ENCODE measurements around the gene GATA2. TPM values are rescaled to one million over a fixed set of nuclear protein-coding genes. Genes with fewer than 3 reads are reported as not detected.

Gene GATA2
- total and polyA plus RNA-seq, 2 experiments from 2014 or later = 0.52 to 0.83 TPM

DNA sequence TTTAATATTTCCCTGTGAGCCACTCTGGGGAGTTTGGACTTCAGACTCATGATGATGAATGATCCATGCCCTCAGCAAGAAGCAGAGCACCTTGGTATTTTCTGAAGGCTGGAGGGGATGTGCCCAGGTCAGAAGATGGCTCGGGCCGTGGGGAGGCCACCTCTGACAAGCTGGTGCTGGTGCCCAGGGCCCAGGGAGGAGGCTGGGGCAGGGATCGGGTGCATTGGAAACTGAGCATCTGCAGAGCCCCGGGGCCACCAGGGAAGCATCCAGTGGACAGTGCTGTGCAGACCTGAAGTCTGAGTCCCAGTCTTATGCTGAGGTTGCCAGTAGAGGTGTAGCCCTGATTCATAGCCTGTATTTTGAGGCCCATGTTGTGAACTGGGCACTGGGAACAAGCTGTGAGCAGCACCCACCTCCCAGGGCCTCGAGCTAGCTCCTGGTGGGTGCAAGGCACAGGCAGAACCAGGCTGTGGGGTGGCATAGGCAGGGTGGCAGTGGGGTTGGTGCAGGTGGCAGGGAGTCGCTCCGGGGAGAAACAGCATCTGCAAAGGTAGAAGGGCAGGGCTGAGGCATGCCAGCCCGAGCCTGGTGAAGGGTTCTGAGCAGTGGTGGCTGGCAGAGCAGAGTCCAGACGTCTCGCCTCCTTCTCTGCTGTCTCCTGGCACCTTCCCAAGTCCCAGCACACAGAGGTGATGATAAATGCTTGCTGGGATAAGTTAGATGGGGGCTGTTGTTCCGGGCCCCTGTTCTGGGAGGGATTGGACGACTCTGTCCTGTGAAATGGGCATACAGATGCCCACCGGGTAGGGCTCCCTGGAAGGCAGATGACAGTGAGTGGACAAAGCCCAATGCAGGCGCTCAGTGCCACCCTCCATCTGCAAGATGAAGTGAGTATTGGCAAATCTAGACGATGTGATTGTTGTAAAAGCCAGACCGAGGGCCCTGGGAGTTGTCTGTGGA lies 36.9 kb downstream of the GATA2 start (continued):
- no peak for TF ChIP-seq ZNF114 (CRISPR knock-in tag; IDR thresholded peaks at IDR 0.05)

DNA sequence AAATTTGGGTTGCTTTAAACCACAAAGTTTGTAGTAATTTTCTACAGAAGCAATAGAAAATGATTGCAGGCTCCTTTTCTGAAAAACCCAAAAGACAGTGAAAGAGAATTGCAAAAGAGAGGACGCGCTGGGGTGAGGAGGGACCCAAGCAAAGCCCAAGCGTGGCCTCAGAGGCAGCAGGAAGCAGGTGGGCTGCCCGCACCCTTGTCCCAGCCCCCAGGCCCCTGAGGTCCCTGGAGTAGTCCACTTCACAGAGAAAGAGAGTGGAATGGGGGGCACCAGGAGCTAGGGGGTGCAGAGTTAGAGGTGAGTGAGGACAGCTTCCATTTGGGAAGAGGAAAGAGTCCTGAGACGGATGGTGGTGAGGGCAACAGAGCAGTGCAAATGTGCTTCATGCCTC lies 37.9 kb downstream of the GATA2 start:
- H3K79me2 ChIP-seq (replicated peaks; ENCODE audit: insufficient read depth) = no peaks in the 10 kb centered on the region
- no peak overlapping the region for H2AFZ ChIP-seq
- Mint-ChIP-seq H3K4me1 (no peaks in the 10 kb centered on the region; the same call in 2 of the 3 replicates), H3K9me3 (no peaks in the 10 kb centered on the region), H3K36me3 (ENCODE audit: low read depth) (no peaks in the 10 kb centered on the region; the same call in 2 of the 3 replicates), H3K27me3 (ENCODE audit: insufficient read depth, low read depth, poor library complexity) (peaks cover 25% of the 10 kb centered on the region), H3K4me3 (no peak overlapping the region), H3K27ac (no peak overlapping the region)
- no peak overlapping the region for H3K27ac ChIP-seq (ENCODE audit: low read depth)
- no peaks in the 10 kb centered on the region for H3K9me2 ChIP-seq (ENCODE audit: insufficient read depth)
- no peaks in the 10 kb centered on the region for H3K4me1 ChIP-seq (ENCODE audit: insufficient read depth)
- ATAC-seq = no peak
- no peaks in the 10 kb centered on the region for H3F3A ChIP-seq (replicated peaks; ENCODE audit: low read depth)
- no peaks in the 10 kb centered on the region; the same call in 1 of the 2 replicates for H3K27me3 ChIP-seq (ENCODE audit: insufficient read depth)
- no peaks in the 10 kb centered on the region for H3K36me3 ChIP-seq (ENCODE audit: insufficient read depth)
- H4K20me1 ChIP-seq (replicated peaks; ENCODE audit: insufficient read depth) = no peaks in the 10 kb centered on the region
- no peak for DNase-seq (ENCODE audit: low spot score)
- H3K4me3 ChIP-seq = no peak overlapping the region
- H3K4me2 ChIP-seq = no peak overlapping the region
- TF ChIP-seq, protein P1, sequence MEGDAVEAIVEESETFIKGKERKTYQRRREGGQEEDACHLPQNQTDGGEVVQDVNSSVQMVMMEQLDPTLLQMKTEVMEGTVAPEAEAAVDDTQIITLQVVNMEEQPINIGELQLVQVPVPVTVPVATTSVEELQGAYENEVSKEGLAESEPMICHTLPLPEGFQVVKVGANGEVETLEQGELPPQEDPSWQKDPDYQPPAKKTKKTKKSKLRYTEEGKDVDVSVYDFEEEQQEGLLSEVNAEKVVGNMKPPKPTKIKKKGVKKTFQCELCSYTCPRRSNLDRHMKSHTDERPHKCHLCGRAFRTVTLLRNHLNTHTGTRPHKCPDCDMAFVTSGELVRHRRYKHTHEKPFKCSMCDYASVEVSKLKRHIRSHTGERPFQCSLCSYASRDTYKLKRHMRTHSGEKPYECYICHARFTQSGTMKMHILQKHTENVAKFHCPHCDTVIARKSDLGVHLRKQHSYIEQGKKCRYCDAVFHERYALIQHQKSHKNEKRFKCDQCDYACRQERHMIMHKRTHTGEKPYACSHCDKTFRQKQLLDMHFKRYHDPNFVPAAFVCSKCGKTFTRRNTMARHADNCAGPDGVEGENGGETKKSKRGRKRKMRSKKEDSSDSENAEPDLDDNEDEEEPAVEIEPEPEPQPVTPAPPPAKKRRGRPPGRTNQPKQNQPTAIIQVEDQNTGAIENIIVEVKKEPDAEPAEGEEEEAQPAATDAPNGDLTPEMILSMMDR (conservative IDR thresholded peaks at IDR 0.05; ENCODE audit: low read depth in 2 of 2) = no peak
- TF ChIP-seq POLR2AphosphoS5 (IDR thresholded peaks at IDR 0.05; ENCODE audit: low read depth) (no peak), ZNF331 (CRISPR knock-in tag; IDR thresholded peaks at IDR 0.05; ENCODE audit: low read depth) (no peak), EZH2phosphoT487 (IDR thresholded peaks at IDR 0.05; ENCODE audit: unreplicated experiment) (no peak), STAT1 (IDR thresholded peaks at IDR 0.05; ENCODE audit: unreplicated experiment) (no peak), CREB1 (CRISPR knock-in tag; IDR thresholded peaks at IDR 0.05; ENCODE audit: low read depth) (no peak), ZNF114 (CRISPR knock-in tag; IDR thresholded peaks at IDR 0.05) (no peak), NANOG (IDR thresholded peaks at IDR 0.05; ENCODE audit: borderline replicate concordance) (no peak)
- TF ChIP-seq, protein P2, sequence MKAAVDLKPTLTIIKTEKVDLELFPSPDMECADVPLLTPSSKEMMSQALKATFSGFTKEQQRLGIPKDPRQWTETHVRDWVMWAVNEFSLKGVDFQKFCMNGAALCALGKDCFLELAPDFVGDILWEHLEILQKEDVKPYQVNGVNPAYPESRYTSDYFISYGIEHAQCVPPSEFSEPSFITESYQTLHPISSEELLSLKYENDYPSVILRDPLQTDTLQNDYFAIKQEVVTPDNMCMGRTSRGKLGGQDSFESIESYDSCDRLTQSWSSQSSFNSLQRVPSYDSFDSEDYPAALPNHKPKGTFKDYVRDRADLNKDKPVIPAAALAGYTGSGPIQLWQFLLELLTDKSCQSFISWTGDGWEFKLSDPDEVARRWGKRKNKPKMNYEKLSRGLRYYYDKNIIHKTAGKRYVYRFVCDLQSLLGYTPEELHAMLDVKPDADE (IDR thresholded peaks at IDR 0.05) = no peak
- TF ChIP-seq, protein P3, sequence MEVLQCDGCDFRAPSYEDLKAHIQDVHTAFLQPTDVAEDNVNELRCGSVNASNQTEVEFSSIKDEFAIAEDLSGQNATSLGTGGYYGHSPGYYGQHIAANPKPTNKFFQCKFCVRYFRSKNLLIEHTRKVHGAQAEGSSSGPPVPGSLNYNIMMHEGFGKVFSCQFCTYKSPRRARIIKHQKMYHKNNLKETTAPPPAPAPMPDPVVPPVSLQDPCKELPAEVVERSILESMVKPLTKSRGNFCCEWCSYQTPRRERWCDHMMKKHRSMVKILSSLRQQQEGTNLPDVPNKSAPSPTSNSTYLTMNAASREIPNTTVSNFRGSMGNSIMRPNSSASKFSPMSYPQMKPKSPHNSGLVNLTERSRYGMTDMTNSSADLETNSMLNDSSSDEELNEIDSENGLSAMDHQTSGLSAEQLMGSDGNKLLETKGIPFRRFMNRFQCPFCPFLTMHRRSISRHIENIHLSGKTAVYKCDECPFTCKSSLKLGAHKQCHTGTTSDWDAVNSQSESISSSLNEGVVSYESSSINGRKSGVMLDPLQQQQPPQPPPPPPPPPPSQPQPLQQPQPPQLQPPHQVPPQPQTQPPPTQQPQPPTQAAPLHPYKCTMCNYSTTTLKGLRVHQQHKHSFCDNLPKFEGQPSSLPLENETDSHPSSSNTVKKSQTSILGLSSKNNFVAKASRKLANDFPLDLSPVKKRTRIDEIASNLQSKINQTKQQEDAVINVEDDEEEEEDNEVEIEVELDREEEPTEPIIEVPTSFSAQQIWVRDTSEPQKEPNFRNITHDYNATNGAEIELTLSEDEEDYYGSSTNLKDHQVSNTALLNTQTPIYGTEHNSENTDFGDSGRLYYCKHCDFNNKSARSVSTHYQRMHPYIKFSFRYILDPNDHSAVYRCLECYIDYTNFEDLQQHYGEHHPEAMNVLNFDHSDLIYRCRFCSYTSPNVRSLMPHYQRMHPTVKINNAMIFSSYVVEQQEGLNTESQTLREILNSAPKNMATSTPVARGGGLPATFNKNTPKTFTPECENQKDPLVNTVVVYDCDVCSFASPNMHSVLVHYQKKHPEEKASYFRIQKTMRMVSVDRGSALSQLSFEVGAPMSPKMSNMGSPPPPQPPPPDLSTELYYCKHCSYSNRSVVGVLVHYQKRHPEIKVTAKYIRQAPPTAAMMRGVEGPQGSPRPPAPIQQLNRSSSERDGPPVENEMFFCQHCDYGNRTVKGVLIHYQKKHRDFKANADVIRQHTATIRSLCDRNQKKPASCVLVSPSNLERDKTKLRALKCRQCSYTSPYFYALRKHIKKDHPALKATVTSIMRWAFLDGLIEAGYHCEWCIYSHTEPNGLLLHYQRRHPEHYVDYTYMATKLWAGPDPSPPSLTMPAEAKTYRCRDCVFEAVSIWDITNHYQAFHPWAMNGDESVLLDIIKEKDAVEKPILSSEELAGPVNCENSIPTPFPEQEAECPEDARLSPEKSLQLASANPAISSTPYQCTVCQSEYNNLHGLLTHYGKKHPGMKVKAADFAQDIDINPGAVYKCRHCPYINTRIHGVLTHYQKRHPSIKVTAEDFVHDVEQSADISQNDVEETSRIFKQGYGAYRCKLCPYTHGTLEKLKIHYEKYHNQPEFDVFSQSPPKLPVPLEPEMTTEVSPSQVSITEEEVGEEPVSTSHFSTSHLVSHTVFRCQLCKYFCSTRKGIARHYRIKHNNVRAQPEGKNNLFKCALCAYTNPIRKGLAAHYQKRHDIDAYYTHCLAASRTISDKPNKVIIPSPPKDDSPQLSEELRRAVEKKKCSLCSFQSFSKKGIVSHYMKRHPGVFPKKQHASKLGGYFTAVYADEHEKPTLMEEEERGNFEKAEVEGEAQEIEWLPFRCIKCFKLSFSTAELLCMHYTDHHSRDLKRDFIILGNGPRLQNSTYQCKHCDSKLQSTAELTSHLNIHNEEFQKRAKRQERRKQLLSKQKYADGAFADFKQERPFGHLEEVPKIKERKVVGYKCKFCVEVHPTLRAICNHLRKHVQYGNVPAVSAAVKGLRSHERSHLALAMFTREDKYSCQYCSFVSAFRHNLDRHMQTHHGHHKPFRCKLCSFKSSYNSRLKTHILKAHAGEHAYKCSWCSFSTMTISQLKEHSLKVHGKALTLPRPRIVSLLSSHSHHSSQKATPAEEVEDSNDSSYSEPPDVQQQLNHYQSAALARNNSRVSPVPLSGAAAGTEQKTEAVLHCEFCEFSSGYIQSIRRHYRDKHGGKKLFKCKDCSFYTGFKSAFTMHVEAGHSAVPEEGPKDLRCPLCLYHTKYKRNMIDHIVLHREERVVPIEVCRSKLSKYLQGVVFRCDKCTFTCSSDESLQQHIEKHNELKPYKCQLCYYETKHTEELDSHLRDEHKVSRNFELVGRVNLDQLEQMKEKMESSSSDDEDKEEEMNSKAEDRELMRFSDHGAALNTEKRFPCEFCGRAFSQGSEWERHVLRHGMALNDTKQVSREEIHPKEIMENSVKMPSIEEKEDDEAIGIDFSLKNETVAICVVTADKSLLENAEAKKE (CRISPR knock-in tag; IDR thresholded peaks at IDR 0.05) = no peak
- TF ChIP-seq, protein P4, sequence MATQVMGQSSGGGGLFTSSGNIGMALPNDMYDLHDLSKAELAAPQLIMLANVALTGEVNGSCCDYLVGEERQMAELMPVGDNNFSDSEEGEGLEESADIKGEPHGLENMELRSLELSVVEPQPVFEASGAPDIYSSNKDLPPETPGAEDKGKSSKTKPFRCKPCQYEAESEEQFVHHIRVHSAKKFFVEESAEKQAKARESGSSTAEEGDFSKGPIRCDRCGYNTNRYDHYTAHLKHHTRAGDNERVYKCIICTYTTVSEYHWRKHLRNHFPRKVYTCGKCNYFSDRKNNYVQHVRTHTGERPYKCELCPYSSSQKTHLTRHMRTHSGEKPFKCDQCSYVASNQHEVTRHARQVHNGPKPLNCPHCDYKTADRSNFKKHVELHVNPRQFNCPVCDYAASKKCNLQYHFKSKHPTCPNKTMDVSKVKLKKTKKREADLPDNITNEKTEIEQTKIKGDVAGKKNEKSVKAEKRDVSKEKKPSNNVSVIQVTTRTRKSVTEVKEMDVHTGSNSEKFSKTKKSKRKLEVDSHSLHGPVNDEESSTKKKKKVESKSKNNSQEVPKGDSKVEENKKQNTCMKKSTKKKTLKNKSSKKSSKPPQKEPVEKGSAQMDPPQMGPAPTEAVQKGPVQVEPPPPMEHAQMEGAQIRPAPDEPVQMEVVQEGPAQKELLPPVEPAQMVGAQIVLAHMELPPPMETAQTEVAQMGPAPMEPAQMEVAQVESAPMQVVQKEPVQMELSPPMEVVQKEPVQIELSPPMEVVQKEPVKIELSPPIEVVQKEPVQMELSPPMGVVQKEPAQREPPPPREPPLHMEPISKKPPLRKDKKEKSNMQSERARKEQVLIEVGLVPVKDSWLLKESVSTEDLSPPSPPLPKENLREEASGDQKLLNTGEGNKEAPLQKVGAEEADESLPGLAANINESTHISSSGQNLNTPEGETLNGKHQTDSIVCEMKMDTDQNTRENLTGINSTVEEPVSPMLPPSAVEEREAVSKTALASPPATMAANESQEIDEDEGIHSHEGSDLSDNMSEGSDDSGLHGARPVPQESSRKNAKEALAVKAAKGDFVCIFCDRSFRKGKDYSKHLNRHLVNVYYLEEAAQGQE (IDR thresholded peaks at IDR 0.05; ENCODE audit: unreplicated experiment) = no peak

Data from GM23338 (cell line).